ENCODE results near the gene CRYL1. TPM values are rescaled to one million over a fixed set of nuclear protein-coding genes. Genes with fewer than 3 reads are reported as not detected.

Gene CRYL1
- 5.4 to 7.0 TPM (median 5.7 TPM) in 5 replicates for total RNA-seq (2022; extraction: Qiagen RNA extraction; ENCODE audit: low read depth)

GRCh38 chr13:20525601-20526544 is at the start of gene CRYL1:
TSS of gene CRYL1 (minus strand) at chr13:20525857. CDS start at chr13:20525794, 63 bp downstream.

GRCh38 chr13:20566898-20567874 is 41.5 kb upstream of the CRYL1 start, which contains the start of gene IFT88:
TSS of gene IFT88 (plus strand) at chr13:20567157. CDS start at chr13:20574386, 7,229 bp downstream.

Other genes with a start within 250 kb of the CRYL1 start
- 8.5 to 12.1 TPM (median 10.3 TPM) in 5 replicates for gene IFT88, start 41.3 kb upstream of the CRYL1 start, total RNA-seq (2022; extraction: Qiagen RNA extraction; ENCODE audit: low read depth)
- gene IL17D, start 177.8 kb upstream of the CRYL1 start, total RNA-seq (2022; extraction: Qiagen RNA extraction; ENCODE audit: low read depth) = 0.96 to 1.5 TPM (median 1.4 TPM) in 5 replicates
- 4.5 to 6.0 TPM (median 5.2 TPM) in 5 replicates for gene EEF1AKMT1, start 248.1 kb upstream of the CRYL1 start, total RNA-seq (2022; extraction: Qiagen RNA extraction; ENCODE audit: low read depth)